GM19438 (cell line): ENCODE results near the gene ANKRD44.
A peak's percentile ranks its signal among the peaks of the same experiment; 100 is the strongest.
"Not testable (repeated sequence)": the region's sequence is repeated elsewhere in the genome, so short reads cannot be mapped to it uniquely, and the experiment has no call there.

ENCODE experiments used
- ATAC-seq: cut with Tn5 transposase; IDR thresholded peaks from one replicate; pipeline ENCODE4 v1.9.1; 2021; ENCODE audit warnings: low read depth; ENCODE audit not compliant: unreplicated experiment

Gene ANKRD44

DNA sequence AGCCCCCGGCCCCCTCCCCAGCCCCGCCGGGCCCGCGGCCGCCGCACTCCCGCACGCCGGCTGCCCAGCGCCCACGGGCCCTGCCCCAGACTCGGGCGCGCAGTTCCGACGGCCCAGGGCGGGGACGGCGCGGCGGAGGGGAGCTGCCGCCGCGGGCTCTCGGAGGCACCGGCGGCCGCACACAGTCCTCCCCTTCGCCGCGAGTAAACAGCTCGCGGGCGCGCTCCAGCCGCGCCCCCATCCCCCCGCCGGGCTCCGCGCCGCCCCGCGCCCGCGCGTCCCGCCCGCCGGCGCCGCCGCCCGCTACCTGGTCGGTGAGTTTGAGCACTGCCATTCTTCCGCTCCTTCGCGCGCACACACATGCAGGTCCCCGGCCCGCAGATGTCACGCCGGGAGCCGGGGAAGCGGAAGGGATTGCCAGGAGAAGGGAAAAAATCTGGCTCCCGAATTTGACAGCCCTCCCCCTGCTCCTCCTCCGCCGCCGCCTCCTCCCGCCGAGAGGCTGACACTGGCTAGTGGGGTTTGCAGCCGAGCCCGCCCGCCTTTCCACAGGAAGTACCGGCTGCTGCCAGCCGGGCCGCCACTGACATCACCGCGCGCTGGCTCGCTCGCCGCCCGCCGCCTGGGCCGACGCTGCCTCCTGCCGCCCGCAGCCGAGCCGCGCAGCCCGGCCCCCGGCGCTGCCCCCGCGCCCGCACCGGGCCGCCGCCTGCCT is at the start of gene ANKRD44:
Gene ANKRD44, minus strand, starts transcription at position 510 of the 715 bp plus-strand sequence. Its CDS starts 176 bp downstream, at position 334.
- peak; percentile 57 for ATAC-seq

DNA sequence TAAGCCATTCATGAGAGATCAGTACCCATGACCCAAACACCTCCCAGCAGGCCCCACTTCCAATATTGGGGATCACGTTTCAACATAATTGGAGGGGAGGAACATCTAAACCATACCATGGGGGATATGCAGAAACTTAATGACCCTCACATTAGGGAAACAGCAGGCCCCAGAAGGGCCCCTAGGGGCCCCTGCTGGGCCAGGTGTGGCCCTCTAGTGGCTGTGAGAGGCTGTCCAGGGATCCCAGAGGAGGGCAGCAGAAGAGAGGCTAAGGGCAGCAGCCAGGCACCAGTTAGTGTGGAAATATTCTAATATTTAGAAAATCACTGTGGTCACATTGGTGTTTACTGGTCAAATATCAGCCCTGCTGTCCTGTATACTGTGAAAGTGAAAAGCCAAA is 49.3 kb upstream of the ANKRD44 start:
- no peak for ATAC-seq

DNA sequence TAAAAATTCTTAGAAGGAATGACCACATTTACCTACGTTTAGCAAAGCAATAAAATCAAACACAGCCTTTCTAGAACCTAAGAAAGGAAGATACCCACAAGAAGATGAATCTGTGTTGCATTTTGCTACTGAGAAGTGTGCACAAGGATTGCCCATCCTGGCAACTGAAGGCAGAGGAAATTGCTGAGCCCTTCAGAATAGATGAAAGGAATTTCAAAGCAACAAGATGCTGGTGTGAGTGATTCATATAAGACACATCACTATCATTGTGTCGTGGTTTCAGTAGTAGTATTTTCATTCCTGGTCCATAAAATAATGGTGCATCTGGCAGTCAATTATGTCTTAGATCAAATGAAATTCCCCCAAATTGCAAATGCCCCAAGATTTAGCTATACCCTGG is 48.4 kb upstream of the ANKRD44 start:
- ATAC-seq: no peak

DNA sequence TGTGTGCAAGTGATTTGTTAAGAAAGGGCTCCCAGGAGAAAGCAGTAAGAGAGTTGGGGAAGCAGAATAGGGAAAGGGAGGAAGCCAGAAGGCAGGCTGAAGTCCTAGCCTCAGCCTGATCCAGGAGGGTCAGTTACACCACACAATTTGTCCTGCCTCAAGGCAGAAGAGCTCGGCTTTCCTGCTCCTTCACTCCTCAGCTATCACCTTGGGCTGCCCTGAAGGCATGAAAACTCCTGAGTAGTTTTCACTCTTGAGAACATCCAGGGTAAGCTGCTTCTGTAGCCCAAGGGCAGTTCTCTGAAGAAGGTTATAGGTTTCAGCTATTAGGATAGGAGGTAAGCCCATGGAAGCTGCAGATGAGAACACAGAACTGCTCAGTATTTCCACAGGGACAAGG is 47.4 kb upstream of the ANKRD44 start:
- no peak for ATAC-seq

DNA sequence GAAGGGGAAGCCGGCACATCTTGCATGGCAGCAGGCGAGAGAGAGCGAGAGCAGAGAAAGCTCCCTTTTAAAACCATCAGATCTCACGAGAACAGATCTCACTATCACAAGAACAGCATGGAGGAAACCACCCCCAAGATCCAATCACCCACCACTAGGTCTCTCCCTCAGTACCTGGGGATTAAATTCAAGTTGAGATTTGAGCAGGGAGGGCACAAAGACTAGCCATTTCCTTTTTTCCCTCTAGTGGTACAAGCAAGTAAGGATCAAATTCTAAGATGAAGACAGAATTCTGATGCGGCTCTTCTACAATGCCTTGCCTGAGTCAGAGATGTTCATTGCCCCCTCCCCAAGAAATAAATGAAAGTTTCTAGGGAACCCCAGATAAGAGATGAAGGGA is 45.6 kb upstream of the ANKRD44 start:
- no peak for ATAC-seq

DNA sequence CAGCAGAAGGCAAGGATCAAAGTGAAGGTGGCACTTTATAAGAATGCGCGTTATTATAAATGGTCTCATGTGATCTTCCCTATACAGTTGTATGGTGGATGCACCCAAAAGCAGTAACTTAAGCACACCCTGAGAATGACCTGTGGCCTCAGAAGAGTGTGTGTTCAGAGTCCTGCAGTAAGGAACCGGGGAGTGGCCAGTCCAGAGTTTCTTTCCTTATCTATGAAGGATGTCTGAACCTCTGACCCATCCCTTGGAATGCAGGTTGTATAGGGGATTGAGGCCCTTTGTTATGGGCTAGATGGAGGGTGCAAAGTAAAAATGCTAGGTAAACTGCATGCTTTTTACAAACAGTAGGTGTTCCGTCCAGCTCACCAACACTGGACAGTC is 43.6 kb upstream of the ANKRD44 start:
- ATAC-seq: no peak

DNA sequence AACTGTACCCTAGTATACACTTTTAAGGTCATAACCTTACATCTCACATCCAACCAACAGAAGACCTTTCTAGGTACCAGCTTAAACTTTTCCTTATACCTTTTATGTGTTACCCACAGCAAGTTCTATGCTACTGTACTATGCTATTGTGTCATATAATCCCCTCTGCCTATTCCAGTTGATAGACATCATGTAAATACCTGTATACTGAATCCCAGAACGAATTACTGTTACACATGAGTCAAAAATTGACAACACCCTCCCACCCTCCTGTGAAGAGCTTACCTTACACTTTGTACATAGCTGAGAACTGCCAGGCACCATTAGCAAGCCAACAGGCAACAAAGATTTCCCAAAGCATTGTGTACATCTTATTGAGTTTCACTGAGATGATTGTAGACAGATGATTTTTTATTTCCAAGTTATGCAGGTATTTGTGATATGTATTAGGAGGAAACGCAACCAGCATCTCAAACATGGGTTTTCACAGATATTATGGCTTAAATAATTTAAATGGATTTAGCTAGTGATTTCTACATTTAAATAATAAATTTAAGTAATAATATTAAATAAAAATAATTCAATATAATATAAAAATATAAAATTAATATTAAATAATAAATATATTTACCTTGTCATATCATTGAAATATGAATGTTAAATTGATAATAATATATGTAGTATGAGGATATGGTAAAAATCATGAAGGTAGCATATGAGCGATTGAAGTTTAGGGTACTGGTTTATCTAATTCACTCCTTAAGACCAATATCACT is 43.0 kb upstream of the ANKRD44 start:
- no peak for ATAC-seq

DNA sequence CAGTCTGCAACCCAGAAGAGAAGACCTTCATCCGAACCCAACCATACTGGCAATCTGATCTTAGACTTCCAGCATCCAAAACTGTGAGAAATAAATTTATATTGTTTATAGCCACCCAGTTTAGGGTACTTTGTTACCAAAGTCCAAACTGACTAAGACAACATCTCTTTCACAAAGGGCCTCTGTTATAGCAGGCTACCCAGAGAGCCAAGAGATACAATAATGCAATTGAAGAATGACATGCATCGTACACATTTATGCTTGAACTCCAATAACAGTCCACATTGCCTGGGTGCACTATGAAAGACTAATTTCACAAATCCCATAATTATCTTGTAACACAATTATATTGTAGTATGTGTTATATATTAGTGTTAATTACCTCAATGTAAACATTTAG is 39.1 kb upstream of the ANKRD44 start:
- ATAC-seq: no peak

DNA sequence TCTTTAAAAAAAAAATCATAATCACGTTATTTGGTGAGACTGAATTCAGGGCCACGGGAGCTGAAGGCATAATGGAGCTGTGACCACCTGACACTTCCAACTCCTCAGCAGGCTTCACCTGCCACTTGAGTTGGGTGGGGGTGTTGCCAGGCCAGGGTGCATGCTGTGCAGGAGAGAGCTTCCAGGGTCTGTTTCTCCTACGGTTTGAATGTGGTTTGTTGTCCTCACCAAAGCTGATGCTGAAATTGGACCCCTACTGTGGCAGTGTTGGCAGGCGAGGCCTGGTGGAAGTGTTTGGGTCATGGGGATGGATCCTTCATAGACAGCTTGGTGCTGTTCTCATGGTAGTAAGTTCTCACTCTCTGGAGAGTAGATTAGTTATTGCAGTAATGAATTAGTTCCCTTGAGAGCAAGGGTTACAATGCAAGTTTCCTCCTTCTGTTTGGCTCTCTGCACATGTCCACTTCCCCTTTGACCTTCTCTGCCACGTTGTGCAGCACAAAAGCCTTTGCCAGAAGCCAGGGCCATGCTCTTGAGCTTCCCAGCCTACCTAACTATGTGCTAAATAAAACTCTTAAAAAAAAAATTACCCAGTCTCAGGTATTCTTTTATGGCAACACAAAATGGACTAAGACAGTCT is 38.3 kb upstream of the ANKRD44 start:
- ATAC-seq: no peak

DNA sequence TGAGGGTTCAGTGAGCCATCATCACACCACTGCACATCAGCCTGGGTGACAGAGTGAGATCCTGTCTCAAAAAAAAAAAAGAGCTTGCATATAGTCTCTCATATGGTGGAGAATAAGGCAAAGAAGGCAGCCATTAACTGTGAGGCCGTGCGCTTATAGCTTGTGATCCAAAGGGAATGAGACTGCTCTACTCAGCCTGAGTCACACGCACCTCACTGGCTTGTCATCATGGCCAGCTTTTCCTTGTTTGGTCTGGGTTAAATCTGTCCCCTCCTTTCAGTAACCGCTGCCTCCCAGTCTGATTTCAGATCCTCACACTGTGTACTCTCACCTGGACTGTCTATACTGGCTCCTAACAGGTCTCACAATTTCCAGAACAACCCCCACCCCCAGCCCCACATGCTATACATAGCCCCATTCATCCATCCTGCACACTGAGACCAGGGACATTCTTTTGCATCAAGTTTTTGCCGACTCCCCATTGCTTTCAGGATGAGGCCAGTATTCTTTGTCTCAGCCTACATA is 35.3 kb upstream of the ANKRD44 start:
- ATAC-seq: no peak

DNA sequence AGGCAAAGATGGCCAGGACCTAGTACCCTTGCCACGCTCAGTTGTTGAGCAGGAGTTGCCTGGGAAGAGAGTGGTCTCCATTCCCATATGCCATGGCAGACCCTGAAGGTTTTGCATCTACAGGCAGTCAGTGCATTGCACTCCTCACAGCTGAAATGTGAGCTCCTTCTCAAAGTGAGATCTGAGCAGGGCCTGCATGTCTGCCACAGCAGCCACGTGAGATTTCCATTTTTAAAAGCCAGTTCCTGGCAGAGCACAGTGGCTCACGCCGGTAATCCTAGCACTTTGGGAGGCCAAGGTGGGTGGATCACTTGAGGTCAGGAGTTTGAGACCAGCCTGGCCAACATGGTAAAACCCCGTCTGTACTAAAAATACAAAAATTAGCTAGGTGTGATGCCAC is 33.4 kb upstream of the ANKRD44 start:
- not testable (repeated sequence) for ATAC-seq

DNA sequence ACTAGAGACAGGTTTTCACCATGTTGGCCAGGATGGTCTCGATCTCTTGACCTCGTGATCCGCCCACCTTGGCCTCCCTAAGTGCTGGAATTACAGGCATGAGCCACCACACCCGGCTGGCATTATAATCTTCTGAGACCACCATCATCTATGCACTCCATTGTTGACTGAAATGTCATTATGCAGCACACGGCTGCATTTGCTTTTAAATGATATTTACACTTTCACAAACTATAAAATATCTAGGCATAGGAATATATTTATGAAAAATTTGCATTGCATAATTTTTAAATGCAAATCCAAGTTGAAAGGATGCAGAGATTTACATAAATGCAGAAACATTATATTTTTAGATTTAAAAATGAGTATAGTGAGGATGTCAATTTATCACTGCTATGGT is 30.0 kb upstream of the ANKRD44 start:
- no peak for ATAC-seq

DNA sequence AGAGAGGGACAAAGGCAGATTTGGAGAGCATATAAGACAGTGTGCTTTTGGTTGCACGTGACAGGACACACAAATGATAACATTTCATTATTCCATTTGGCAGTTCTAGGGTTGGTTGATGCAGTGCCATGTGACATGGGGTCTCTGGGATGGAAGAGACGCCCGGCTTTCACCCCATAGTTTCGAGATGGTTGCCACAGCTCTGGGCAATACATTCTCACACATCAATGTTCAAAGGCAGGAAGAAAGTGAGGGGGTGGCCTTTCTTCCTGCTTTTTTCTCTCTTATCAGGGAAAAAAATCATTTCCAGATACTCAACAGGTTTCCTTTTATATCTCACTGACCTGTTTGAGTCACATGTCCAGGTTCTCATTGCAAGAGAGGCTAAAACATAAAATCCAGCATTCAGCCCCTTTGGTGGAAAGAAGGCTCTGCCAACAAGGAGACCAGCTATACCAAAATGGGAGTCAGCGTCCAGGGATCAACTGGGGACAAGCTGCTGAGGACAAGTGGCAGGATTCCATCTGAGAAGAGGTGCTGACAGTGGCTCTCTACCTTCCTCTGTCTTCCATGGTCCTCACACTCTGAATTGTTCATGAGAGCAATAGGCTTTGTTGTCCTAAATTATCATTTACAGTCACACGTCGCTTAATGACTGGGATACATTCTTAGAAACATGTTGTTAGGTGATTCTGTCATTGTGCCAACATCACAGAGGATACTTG is 29.1 kb upstream of the ANKRD44 start:
- no peak for ATAC-seq

DNA sequence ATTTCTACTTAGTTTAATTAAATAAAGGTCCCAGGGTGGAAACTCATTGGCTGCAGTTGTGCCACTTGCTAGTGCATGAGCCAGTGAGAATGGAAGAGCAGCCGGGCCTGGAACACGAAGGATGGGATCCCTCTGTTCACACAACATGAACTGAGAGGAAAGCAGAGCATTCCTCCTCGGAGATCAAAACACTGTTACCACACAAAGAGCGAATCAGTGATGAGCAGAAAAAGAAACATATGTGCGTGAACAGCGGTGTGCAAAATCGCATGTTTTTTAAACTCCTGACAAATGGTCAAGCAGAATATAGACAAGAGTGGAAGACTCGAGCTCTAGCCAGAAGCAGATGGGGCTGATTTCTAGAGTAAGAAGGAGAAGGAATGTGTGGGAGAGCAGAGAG is 28.4 kb upstream of the ANKRD44 start:
- ATAC-seq: no peak

DNA sequence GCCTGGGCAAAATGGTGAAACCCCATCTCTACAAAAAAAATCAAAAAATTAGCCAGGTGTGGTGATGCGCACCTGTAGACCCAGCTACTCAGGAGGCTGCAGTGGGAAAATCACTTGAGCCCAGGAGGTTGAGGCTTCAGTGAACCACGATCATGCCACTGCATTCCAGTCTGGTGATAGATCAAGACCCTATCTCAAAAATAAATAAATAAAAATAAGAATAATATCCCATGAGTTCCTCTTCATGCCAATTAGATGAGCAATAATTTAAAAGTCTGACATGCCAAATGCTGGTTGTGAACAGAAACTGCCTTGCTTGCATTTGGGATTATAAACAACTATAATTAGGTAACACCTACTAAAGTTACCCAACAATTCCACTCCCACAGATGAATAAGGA is 22.1 kb upstream of the ANKRD44 start:
- ATAC-seq: no peak

DNA sequence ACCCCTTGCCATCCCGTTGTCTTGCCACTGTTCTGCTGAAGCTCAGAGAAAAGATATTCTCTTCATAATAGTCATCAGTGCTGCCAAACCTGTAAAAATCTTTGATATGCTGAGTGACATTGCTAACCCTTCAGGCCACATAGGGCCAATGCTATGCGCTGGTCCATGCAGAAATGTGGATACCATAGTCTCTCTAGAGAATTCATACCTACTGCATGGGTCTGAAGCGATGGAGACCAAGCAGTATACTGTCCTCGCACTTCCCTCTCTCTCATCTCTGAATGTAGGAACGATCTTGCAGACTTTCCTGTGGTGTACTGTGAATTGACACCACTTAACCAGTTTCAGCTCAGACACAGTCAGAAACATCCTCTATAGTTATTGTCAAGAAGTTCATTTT is 17.9 kb upstream of the ANKRD44 start:
- ATAC-seq: no peak

DNA sequence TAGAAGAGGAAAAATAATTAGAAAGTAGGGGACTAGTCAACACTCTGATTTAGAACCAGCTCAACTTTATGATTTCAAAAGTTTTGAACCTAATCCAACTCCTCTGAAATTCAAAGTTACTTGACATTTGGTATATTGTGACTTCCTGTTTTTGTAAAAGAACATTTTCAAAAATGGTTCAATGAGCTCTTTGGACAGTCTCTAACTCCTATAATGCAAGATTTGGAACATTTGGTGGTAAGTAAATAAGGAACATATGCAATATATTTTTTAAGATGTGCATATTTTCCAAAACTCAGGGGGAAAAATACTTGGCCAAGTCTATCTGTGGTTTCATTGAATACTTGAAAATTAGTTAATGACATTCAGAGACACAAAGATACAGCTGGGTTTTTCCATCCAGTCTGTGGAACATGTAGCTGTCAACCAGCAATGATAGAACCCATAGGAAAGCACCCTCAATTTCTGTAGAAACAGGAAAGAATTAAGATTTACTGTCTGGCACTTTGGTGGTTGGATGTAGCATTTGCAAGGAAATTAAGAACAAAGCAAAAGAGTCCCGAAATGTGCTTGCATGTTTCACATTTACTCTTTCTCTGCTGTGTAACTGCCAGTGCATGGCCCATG is 17.0 kb upstream of the ANKRD44 start:
- no peak for ATAC-seq

DNA sequence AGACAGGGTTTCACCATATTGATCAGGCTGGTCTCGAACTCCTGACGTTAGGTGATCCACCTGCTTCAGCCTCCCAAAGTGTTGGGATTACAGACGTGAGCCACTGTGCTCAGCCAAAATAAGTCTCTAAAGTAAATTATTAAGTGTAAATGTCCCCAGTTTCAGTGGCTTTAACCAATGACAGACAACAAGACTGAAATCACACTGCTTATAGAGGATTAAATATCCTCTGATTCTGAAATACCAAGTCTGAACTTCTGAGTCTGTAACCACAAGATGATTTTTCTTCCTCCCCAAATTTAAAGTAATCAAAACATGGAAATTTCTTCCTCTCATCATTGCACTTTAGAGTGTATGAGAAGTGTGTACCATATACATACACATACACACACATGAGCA is 16.5 kb upstream of the ANKRD44 start:
- no peak for ATAC-seq

DNA sequence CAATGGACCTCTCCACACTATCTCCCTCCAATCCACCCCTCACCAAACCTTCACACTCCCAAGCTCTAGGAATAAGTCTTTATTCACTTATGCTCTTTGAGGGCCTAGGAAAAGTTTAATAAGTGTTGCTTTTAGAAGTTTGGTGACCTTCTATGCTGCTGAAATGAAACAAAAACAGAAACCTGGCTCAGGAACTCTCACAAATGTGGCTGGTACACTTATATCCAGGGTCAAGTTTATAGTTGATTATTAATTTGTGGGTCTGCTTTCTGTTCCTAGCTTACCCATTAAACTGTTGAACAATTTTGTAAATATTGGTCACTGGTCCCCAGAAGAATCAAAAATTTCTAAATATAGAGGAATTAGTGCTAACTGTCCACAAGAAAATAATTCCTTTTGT is 14.2 kb upstream of the ANKRD44 start:
- ATAC-seq: peak; percentile 90
